GM10847 (cell line): ENCODE data around the gene FBLIM1.

Experiments used
- POLR2A ChIP-seq: IDR thresholded peaks from 2 replicates; pipeline ENCODE4 v1.6.1; 2011; ENCODE audit not compliant: insufficient read length; ENCODE audit errors: extremely low read depth

Gene FBLIM1

GRCh38 chr1:15737324-15738319 lies 21.0 kb upstream of the FBLIM1 start:
- no peak for TF ChIP-seq POLR2A

GRCh38 chr1:15738416-15739113 lies 20.0 kb upstream of the FBLIM1 start:
- no peak for TF ChIP-seq POLR2A

- TF ChIP-seq POLR2A = no peak
These were observed 19.3 kb upstream of the FBLIM1 start for GRCh38 chr1:15739259-15739658.

- no peak for TF ChIP-seq POLR2A
These were observed 18.9 kb upstream of the FBLIM1 start for GRCh38 chr1:15739745-15740144.

GRCh38 chr1:15740924-15741850 lies 17.4 kb upstream of the FBLIM1 start:
- no peak for TF ChIP-seq POLR2A

GRCh38 chr1:15742339-15742801 lies 16.2 kb upstream of the FBLIM1 start, which contains the start of gene TMEM82:
Gene TMEM82, plus strand, starts transcription at chr1:15742499. Its CDS starts 61 bp downstream, at chr1:15742560.
- TF ChIP-seq POLR2A = no peak

- no peak for TF ChIP-seq POLR2A
These were observed 14.4 kb upstream of the FBLIM1 start for GRCh38 chr1:15744122-15744679.

GRCh38 chr1:15747378-15747777 lies 11.2 kb upstream of the FBLIM1 start:
- TF ChIP-seq POLR2A = no peak

GRCh38 chr1:15748264-15748663 lies 10.3 kb upstream of the FBLIM1 start:
- TF ChIP-seq POLR2A = no peak

GRCh38 chr1:15748690-15749398 lies 9.8 kb upstream of the FBLIM1 start:
- TF ChIP-seq POLR2A = no peak

- TF ChIP-seq POLR2A = no peak
These were observed 8.9 kb upstream of the FBLIM1 start for GRCh38 chr1:15749399-15750291.

- no peak for TF ChIP-seq POLR2A
These were observed 7.7 kb upstream of the FBLIM1 start for GRCh38 chr1:15750924-15751323.

GRCh38 chr1:15751717-15752116 lies 6.9 kb upstream of the FBLIM1 start:
- TF ChIP-seq POLR2A = no peak
